Activated naive CD4-positive, alpha-beta T cell treated with anti-CD3 and anti-CD28 coated beads, Interleukin-2, amount 10 ng/mL, durations not matched to agents 7 days and 5 days (primary cell): ENCODE results near the gene SLC29A4.
"Not testable (repeated sequence)": the region's sequence is repeated elsewhere in the genome, so short reads cannot be mapped to it uniquely, and the experiment has no call there.

Source experiments
- CTCF ChIA-PET: fragments of 350-600 bp; sonication (Branson Sonifier 250); formaldehyde crosslinking; loops from one replicate; lab custom pipeline; 2021; ENCODE audit warnings: antibody characterized with exemption; lab: Charles Lee
- DNase-seq: peaks from one replicate; pipeline ENCODE4 v3.0.0-alpha.2; 2020
- H3K27ac Mint-ChIP-seq: one replicate; pipeline ENCODE4 v1.8.0; 2021; ENCODE audit warnings: mild to moderate bottlenecking, moderate library complexity, mixed read lengths
- H3K27me3 Mint-ChIP-seq: one replicate; pipeline ENCODE4 v1.8.0; 2021; ENCODE audit warnings: mild to moderate bottlenecking, mixed read lengths
- H3K36me3 Mint-ChIP-seq: one replicate; pipeline ENCODE4 v1.8.0; 2021; ENCODE audit warnings: mixed read lengths
- H3K4me1 Mint-ChIP-seq: one replicate; pipeline ENCODE4 v1.8.0; 2021; ENCODE audit warnings: mixed read lengths
- H3K4me3 Mint-ChIP-seq: one replicate; pipeline ENCODE4 v1.8.0; 2021; ENCODE audit warnings: mild to moderate bottlenecking, moderate library complexity, mixed read lengths
- H3K9me3 Mint-ChIP-seq: one replicate; pipeline ENCODE4 v1.8.0; 2021; ENCODE audit warnings: mixed read lengths

SLC29A4 gene, protein sequence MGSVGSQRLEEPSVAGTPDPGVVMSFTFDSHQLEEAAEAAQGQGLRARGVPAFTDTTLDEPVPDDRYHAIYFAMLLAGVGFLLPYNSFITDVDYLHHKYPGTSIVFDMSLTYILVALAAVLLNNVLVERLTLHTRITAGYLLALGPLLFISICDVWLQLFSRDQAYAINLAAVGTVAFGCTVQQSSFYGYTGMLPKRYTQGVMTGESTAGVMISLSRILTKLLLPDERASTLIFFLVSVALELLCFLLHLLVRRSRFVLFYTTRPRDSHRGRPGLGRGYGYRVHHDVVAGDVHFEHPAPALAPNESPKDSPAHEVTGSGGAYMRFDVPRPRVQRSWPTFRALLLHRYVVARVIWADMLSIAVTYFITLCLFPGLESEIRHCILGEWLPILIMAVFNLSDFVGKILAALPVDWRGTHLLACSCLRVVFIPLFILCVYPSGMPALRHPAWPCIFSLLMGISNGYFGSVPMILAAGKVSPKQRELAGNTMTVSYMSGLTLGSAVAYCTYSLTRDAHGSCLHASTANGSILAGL

DNA sequence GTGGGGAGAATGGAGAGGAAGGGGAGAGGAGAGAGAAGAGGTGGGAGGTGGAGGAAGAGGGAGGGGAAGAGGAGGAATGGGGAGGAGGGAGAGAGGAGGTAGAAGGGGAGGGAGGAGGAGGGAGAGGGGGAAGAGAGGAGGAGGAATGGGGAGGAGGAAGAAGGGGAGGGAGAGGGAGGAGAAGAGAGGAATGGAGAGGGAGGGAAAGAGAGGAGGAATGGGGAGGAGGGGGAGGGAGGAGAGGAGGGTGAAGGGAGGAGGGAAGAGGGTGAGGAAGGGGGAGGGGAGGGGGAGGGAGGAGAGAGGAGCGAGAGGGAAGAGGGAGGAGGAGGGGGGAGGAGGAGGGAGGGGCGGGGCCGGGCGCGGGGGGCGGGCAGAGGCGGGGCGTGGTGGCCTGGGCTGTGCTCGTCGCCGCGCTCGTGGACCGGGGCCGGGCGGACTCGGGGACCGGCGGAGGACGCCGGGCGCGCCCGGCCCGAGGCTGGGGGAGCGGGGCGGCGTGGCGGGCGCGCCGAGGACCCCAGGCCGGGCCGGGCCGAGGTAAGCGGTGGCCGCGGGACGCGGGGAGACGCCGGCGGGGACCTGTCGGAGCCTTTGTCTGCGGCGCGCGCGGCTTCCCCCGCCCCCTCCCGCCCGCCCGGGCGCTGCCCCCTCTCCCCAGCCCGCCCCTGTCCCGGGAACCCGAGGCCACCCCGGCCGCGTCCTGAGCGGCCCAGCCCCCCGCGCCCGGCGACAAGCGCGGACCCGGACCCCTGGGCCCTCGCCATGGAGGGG, at the start of gene SLC29A4:
TSS of gene SLC29A4 (plus strand) at position 401 of the 774 bp plus-strand sequence. CDS start 4,874 bp downstream, outside the sequence.
- CTCF ChIA-PET, result no interaction called here
- no peaks in the 10 kb centered on the region for H3K4me1 Mint-ChIP-seq
- H3K9me3 Mint-ChIP-seq, result no peaks in the 10 kb centered on the region
- no peaks in the 10 kb centered on the region for H3K36me3 Mint-ChIP-seq
- peak; percentile 39 for DNase-seq
- peaks cover 70% of the 10 kb centered on the region for H3K27me3 Mint-ChIP-seq
- H3K4me3 Mint-ChIP-seq, result no peak within 1 kb of the TSS
- no peak within 1 kb of the TSS for H3K27ac Mint-ChIP-seq

DNA sequence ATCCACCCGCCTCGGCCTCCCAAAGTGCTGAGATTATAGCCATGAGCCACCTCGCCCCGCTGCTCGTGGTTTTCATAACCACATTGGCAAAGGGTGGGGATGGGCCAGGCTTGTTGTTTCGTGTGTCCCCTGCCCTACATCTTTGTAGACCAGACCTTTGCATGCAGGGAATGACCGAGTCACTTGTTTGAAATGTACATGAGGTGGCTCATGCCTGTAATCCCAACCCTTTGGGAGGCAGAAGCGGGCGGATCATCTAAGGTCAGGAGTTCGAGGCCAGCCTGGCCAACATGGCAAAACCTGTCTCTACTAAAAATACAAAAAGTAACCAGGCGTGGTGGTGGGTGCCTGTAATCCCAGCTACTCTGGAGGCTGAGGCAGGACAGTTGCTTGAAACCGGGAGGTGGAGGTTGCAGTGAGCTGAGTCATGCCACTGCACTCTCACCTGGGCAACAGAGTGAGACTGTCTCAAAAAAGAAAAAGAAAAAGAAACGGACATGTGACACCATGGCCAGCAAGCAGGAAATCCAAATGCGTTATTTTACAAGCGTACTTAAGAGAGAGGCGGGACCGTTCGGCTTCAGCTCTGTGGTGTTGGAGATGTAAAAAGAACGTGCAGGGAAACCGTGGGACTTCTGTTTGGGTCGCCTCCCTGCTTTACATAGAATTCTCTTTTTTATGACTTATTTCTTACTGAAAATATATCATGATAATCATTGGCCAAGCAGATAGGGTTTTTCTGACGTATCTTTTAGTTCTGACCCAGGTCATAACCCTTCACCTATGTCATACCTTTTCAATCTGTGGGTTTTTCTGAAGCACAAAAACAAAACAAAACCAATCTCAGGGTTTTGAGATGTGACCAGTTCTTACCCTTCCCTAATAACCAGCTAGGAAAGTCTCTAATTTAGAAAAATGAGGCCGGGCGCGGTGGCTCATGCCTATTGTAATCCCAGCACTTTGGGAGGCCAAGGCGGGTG, 47.6 kb upstream of the SLC29A4 start:
- no peak for DNase-seq
- Mint-ChIP-seq H3K4me3 (no peak overlapping the region), H3K27ac (no peak overlapping the region), H3K4me1 (peaks cover 9% of the 10 kb centered on the region), H3K27me3 (peaks cover 35% of the 10 kb centered on the region), H3K36me3 (peaks cover 28% of the 10 kb centered on the region), H3K9me3 (no peaks in the 10 kb centered on the region)
- CTCF ChIA-PET, result interaction anchor here (0.6 kb wide), 1 partner anchor 25 kb away, joined by 3 read pairs; no protein-coding TSS in a partner anchor

DNA sequence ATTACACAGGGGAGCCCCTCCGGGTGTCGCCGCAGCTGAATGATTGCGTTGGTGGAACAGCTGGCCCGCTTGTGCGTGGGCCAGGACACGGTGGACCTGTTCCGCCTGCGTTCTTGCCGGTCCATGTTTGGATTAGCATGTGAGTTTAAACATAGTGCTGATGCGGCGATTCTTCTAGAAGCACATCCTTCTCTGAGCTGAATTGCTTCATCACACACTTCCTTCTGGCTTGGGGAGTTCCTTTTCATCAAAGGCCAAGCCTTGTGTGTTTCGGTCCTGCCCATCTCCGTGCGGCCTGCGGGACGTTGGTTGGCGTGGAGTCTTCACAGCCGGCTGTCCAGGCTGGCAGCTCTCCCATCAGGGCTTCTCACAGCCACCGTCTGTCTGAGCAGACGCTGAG, 45.5 kb upstream of the SLC29A4 start:
- Mint-ChIP-seq H3K27me3 (peaks cover 56% of the 10 kb centered on the region), H3K4me1 (peaks cover 13% of the 10 kb centered on the region), H3K36me3 (peaks cover 7% of the 10 kb centered on the region), H3K4me3 (no peak overlapping the region), H3K27ac (no peak overlapping the region), H3K9me3 (no peaks in the 10 kb centered on the region)
- CTCF ChIA-PET, result interaction anchor here (0.9 to 1.8 kb wide), 2 partner anchors 212 to 472 kb away, joined by 3 to 5 read pairs; no protein-coding TSS in a partner anchor
- no peak for DNase-seq

DNA sequence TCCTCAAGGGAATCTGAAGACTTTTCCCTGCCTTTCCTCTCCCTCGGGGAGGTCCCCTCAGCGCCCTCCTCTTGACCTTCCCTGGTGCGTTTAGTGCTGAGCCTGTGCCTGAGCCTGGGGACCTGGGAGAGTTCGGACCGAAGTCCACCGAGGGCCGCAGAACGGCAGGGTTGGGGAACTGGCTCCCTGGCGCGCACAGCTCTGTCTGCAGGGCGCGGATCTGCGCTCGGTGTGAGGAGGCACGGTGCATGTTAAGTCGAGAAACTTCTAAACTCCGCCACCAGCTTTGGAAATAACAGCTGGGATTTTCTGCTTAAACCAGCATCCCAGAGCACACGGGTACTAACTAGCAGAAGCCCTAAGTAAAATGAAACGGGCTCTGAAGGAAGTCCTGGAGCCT, 44.2 kb upstream of the SLC29A4 start:
- H3K9me3 Mint-ChIP-seq, result no peaks in the 10 kb centered on the region
- no peak overlapping the region for H3K27ac Mint-ChIP-seq
- CTCF ChIA-PET, result interaction anchor here (1.8 kb wide), 1 partner anchor 211 kb away, joined by 5 read pairs; no protein-coding TSS in a partner anchor
- no peak overlapping the region for H3K4me3 Mint-ChIP-seq
- peaks cover 68% of the 10 kb centered on the region for H3K27me3 Mint-ChIP-seq
- H3K36me3 Mint-ChIP-seq, result no peaks in the 10 kb centered on the region
- no peak for DNase-seq
- H3K4me1 Mint-ChIP-seq, result peaks cover 13% of the 10 kb centered on the region

- H3K9me3 Mint-ChIP-seq, result peaks cover 2% of the 10 kb centered on the region
- no peak overlapping the region for H3K4me3 Mint-ChIP-seq
- no peaks in the 10 kb centered on the region for H3K36me3 Mint-ChIP-seq
- peaks cover 13% of the 10 kb centered on the region for H3K4me1 Mint-ChIP-seq
- CTCF ChIA-PET, result no interaction called here
- DNase-seq, result no peak
- peaks cover 58% of the 10 kb centered on the region for H3K27me3 Mint-ChIP-seq
- H3K27ac Mint-ChIP-seq, result no peak overlapping the region
Measured at GRCh38 chr7:5243261-5243660, 39.5 kb upstream of the SLC29A4 start.

DNA sequence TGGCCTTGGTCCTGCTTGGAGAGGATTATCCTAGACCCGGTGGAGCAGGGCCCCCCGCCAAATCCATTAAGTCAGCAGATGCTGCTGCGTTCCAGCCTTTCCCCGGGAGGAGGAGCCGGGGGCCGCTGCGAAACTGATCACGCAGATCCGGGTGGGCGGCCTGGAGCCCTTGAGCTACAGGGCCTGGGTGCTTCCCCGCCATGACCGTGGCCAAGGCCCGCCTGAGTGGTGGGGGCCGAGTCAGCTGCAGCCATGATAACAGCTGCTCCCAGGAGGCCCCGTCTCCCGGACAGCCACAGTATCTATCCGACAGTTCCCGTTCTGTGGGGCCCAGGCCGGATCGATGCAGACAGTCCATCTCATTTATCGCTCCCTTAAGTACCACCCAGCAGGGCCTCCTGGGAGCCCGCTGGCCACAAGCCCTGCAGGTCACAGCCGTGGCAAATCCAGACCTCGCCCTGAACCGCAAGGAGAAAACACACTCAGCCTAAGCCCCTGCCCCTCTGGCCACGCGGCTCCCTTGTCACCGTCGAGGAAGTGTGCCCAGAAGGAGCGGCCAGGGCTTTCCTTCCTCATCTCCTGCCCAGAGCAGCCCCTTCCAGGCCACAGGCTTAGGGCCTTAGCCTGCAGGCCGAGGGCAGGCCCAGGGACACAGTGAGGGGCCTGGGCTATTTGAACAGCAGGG, 34.4 kb upstream of the SLC29A4 start:
- CTCF ChIA-PET, result no interaction called here
- Mint-ChIP-seq H3K4me3 (no peak overlapping the region), H3K27me3 (peaks cover 13% of the 10 kb centered on the region), H3K36me3 (no peaks in the 10 kb centered on the region), H3K4me1 (no peaks in the 10 kb centered on the region), H3K27ac (no peak overlapping the region), H3K9me3 (peaks cover 2% of the 10 kb centered on the region)
- no peak for DNase-seq

DNA sequence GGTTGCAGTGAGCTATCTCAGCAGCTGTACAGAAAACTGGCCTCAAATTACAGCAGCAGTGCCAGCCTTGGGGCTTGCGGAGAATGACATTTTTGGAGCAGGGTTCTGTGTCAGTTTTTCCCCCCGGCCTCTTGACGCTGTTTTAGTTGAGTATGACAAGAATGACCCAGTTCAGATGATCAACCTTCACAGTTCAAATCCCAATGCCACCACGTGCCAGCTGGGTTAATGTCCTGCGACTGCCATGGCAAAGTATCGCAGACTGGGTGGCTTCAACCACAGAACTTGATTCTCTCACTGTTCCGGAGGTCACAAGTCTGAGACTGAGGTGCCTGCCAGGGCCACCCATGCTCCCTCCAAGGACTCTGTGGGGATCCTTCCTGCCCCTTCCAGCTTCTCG, 32.0 kb upstream of the SLC29A4 start:
- CTCF ChIA-PET, result interaction anchor here (2.6 kb wide), 1 partner anchor 10 kb away, joined by 9 read pairs; no protein-coding TSS in a partner anchor
- not testable (repeated sequence) for H3K4me1 Mint-ChIP-seq, H3K4me3 Mint-ChIP-seq, H3K27ac Mint-ChIP-seq, H3K36me3 Mint-ChIP-seq, DNase-seq, H3K9me3 Mint-ChIP-seq
- H3K27me3 Mint-ChIP-seq, result peaks cover 13% of the 10 kb centered on the region

DNA sequence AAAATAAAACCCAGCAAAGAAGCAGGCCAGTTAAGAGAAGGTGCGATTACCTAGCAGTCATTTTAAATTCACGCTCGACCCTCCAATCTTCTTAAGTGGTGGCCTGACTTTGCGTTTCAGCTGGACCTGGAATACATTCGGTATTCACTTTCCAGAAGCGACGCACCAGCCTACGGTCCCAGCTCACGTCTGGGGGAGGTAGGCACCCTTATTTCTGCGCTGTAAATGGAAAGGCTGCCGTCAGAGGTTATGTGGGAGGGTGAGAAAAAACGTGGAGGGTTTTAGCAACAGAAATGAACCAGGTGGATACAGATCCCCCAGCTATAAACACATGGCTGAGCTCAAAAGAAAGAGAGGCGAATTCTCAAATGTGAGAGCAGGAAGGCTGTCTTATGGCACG, 29.2 kb upstream of the SLC29A4 start:
- H3K27me3 Mint-ChIP-seq, CTCF ChIA-PET, H3K36me3 Mint-ChIP-seq, H3K9me3 Mint-ChIP-seq, H3K4me3 Mint-ChIP-seq, H3K27ac Mint-ChIP-seq, DNase-seq, H3K4me1 Mint-ChIP-seq: not testable (repeated sequence)

DNA sequence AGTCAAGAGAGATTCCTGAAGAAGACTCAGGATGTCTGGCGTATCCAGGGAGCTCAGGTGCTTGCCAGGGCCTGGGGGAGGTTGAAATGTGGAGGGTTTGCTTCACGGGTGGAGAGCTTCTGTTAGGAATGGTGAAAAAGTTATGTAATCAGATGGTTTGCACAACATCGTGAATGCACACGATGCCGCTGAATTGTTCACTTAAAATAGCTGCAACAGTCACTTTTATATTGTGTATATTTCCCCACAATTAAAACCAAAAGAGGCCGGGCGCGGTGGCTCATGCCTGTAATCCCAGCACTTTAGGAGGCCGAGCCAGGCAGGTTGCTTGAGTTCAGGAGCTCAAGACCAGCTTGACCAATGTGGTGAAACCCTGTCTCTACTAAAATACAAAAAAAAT, 28.4 kb upstream of the SLC29A4 start:
- H3K4me3 Mint-ChIP-seq, H3K36me3 Mint-ChIP-seq, H3K27me3 Mint-ChIP-seq, H3K4me1 Mint-ChIP-seq, H3K27ac Mint-ChIP-seq, H3K9me3 Mint-ChIP-seq, DNase-seq: not testable (repeated sequence)
- CTCF ChIA-PET, result interaction anchor here (0.7 kb wide), 1 partner anchor 169 kb away, joined by 3 read pairs; no protein-coding TSS in a partner anchor

DNA sequence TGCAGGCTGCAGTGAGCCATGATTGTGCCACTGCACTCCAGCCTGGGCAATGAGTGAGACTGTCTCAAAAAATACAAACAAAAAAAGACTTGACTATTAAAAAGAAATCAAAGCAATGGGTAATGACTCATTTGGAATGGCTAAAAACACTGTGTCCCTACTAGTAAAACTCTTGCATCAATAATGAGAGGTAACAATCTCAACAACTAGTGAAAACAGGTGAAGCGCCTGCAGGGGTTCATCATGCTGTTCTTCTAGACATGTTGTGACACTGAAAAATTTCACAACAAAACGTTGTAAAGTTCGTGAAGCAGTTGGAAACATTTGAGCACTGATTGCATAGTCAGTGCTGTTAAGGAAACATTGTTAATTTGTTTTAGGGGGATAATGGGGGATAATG, 26.9 kb upstream of the SLC29A4 start:
- no peak for DNase-seq
- no peaks in the 10 kb centered on the region for H3K4me1 Mint-ChIP-seq
- H3K27me3 Mint-ChIP-seq, result peaks cover 8% of the 10 kb centered on the region
- no peaks in the 10 kb centered on the region for H3K9me3 Mint-ChIP-seq
- no peaks in the 10 kb centered on the region for H3K36me3 Mint-ChIP-seq
- CTCF ChIA-PET, result no interaction called here
- no peak overlapping the region for H3K4me3 Mint-ChIP-seq
- H3K27ac Mint-ChIP-seq, result no peak overlapping the region

DNA sequence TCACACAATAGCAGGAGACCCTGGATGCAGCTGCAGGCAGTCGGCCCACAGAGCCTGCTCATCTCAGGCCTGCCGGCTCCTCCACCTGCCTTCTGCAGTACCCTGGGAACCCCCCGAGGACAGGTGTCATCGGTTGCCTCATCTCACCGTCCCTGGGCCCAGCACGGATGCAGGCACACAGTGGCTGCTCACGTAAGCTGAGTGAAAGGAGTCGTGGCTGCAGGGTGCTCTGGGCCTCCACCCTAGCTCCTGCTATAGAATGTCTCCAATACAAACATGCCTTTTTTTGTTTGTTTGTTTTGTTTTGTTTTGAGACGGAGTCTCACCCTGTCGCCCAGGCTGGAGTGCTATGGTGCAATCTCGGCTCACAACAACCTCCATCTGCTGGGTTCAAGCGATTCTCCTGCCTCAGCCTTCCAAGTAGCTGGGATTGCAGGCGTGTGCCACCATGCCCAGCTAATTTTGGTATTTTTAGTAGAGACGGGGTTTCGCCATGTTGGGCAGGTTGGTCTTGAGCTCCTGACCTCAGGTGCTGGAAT, 22.1 kb upstream of the SLC29A4 start:
- not testable (repeated sequence) for H3K4me3 Mint-ChIP-seq, H3K27ac Mint-ChIP-seq, DNase-seq, H3K9me3 Mint-ChIP-seq, H3K4me1 Mint-ChIP-seq, H3K36me3 Mint-ChIP-seq, H3K27me3 Mint-ChIP-seq
- CTCF ChIA-PET, result interaction anchor here (0.9 kb wide), 1 partner anchor 28 kb away, joined by 3 read pairs; no protein-coding TSS in a partner anchor

GRCh38 chr7:5263066-5263465, 19.7 kb upstream of the SLC29A4 start:
- H3K9me3 Mint-ChIP-seq, CTCF ChIA-PET, DNase-seq, H3K4me3 Mint-ChIP-seq, H3K36me3 Mint-ChIP-seq, H3K27me3 Mint-ChIP-seq, H3K4me1 Mint-ChIP-seq, H3K27ac Mint-ChIP-seq: not testable (repeated sequence)
